GM21423 (cell line): Measurements from ENCODE around the gene DPH2.

ENCODE experiments used
- ATAC-seq: cut with Tn5 transposase; IDR thresholded peaks from one replicate; pipeline ENCODE4 v1.9.1; 2021; ENCODE audit warnings: mild to moderate bottlenecking, moderate library complexity; ENCODE audit not compliant: unreplicated experiment

DPH2 gene

GRCh38 chr1:43998000-43998378 is 28.2 kb downstream of the DPH2 start:
- no peak for ATAC-seq

DNA sequence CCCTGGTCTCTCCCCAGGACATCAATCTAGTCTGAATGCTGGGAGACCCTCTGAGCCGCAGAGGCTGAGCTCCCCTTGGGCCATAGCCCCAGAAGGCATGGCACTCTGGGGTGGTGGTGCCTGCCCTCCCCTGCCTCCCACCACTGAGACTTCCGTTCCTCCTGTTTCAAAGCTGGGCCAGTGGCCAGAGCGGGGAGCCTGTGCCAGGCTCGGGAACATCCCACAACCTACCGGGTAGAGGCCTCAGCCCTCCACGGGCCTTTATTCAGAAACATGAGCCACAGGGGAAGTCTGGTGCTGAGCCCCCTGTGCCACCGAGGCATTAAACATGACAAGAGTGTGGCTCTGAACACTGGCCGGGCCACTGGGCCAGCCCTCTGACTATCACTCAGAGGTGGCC is 29.6 kb downstream of the DPH2 start:
- no peak for ATAC-seq

DNA sequence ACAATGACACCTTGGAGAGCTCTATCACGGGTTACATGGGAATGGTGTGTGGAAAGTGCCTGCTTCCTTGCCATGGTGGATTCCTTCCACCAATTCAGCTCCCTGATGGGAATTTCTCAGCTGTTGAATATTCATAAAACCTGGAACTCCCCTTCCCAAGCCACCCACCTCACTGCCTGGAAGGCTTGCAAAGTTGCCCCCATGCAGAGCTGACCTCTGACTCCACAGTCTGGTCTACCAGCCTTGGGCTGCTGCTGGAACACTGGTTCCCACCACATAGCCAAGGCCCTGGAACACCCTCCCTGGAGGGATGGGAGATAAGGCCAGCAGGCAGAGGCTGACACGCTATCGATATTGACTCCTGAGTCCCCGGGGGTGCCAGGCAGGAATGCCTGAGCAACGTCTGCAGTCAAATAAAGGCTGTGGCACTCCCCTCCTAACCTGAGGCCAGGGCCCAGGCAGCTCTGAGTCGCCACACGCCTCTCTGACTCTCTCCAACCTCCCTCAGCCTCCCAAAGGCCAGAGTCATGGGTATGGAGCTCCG is 30.4 kb downstream of the DPH2 start:
- ATAC-seq = no peak

DNA sequence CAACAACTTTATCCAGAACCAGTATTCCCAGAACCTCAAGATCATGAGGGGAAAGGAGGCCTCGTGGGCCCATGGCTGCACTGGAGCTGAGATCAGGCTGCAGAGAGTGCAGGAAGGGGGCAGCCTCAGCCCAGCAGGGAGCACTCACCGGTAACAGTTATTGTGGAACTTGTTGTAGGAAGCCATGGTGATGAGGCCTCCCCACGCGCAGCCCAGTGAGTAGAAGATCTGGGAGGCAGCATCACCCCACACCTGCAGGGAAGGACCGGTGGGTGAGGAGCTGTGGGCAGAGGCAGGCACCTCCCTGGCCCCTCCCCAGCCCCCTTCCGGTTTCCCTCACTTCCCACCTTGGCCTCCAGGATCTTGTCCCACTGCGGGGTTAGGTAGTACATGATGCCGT is 32.4 kb downstream of the DPH2 start:
- ATAC-seq = no peak

GRCh38 chr1:44002606-44003157 is 32.9 kb downstream of the DPH2 start:
- ATAC-seq = no peak

DNA sequence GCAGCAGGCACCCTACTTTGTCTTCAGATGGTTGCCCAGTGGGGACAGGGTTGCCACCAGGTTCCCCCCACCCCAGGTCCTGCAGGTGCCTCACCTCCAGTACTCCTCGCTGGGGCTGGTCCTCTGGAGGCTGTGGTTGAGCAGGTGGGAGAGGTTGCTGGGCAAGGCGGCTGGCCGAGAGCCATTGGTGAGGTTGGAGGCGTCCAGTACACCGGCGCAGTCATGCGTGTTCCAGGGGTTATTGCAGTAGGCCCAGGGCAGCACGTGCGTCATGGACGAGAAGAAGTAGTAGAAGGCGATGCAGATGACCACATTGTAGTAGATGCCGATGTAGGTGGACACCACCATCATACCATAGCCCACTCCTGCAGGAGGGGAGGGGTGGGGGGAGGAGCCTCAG is 38.4 kb downstream of the DPH2 start:
- ATAC-seq = no peak

DNA sequence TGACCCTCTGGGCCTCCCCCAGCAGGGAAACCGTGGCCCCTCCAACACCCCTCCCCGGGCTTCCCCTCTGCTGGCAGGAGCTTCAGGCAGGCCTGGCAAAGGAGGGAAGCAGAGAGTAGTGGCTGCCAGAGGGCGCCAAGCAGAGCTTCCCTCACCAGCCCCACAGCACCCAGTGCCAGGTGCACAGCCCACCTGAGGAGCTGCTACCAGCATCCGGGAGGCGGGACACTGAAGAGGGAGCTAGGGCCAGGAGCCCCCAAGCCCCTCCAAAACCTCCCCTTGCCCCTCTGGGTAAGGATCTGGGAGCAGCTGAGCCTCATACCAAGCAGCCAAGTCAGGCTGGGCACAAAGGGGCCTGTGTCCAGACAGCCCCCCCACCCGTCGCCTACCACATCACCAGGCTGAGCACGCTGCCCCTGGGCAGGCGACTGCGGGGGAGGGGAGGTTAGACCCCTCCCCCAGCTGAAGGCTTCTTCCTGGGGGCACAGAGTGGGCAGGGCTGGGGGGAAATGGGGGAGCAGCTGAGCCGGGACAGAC is 41.2 kb downstream of the DPH2 start:
- ATAC-seq = no peak

DNA sequence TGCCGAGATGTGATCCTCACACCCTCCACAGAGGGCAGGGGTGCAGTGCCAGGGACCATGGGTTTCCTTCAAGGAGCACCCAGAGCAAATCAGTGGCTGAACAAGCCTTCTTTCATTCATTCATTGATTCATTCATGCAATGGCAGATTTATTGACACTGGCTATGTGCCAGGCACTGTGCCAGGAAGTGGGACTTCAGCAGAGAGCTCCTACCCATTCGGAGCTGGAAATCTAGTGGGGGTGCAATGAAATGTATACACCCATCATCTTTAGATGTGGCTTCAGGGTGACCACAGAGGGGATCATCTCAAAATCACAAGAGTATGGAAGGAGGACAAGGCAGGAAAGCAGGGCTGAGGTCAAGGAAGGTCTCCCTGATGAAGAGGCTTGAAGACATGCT is 42.6 kb downstream of the DPH2 start:
- no peak for ATAC-seq

DNA sequence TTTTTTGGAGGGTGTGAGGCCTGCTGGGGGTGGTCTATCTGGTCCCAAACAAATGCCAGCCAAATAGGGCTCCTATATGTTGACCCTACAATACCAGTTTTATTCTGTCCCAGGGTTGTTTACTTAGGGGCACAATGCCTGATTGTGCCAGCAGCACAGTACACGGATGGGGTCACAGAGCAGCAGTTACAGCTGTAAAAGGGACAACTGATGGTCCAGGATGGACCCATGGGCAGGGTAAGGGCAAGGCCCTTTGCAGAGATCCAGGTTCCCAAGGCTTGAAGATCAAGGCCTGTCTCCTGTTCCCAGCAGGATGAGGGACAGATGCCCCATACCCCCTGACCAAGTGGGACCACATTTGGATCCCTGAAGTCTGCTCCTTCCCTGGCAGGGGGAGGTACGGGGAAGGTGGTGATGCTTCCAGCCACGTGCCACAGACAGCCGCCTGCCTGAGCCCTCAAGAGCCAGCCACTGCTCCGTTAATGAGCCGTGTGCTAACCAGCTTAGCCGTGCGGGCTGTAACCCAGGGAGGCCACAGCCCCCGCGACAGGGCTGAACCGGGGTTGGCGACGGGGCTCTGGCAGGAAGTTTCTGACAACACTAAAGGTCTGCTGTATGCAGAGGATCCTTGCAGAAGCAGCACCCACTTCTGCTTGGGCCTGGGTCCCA is 43.3 kb downstream of the DPH2 start:
- ATAC-seq = no peak

GRCh38 chr1:44013949-44014348 is 44.1 kb downstream of the DPH2 start:
- ATAC-seq = no peak

- no peak for ATAC-seq
Measured at GRCh38 chr1:44014365-44015104, 44.7 kb downstream of the DPH2 start.

- no peak for ATAC-seq
Measured at GRCh38 chr1:44015206-44015605, 45.4 kb downstream of the DPH2 start.

DNA sequence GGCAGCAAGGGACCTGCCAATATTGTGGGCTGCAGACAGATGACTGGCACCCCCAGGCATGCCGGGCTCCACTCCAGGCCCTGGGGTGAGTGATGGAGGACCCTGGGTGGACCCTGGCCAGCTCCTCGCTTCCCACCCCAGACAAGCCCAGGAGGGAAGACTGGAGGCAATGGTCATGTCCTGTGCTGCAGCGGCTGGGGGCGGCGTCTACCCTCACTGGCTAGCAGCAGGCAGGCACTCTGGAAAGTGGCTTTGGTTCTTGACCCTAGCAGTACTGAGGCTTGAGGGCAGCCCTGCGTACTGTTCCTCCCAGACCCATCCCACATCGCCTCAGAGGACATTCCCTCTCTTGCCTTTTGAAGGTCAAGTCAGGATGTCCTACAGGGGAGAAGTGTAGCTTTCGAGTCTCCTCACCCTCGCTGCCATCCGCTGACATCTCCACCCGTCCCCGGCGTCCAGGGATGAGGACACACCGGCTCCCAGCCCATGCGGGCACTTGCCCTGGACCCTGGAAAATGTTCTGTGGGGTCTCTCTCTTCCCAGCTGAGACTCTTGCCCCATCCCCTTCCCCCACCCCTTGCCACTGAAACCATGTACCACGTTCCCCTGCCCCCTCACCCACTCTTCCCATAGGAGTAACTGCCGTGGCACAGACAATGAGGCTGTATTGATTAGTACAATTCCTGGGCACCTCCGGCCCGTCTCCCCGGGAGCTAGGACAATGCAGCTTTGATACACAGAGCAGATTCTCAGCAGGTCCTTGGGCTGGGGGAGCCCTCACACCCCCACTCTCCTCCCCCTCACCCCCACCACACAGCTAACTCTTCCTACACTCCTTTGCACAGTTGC is 46.5 kb downstream of the DPH2 start:
- ATAC-seq = no peak

DNA sequence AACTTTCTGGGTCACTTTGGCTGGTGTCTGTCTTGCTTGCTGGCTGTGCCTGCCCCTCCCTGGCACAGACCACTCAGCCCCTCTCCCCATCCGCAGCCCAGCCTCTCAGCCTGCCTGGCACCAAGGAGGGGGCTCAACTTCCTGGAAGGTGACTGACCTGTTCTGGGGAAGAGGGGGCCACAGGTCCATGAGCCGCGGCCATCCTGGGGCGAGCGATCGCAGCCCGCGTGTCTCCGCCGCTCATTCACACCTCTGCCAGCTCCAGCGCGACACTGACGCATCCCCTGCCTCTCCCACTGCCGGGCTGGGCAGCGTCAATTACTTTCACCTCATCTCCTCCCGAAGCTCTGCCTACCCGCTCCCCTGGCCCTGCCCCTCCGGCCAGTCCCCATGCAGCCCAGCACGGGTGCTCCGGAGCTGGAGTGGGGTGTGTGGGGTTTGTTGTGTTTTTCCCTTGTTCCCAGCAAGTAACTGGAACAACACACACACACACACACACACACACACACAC is 47.1 kb downstream of the DPH2 start:
- no peak for ATAC-seq

DNA sequence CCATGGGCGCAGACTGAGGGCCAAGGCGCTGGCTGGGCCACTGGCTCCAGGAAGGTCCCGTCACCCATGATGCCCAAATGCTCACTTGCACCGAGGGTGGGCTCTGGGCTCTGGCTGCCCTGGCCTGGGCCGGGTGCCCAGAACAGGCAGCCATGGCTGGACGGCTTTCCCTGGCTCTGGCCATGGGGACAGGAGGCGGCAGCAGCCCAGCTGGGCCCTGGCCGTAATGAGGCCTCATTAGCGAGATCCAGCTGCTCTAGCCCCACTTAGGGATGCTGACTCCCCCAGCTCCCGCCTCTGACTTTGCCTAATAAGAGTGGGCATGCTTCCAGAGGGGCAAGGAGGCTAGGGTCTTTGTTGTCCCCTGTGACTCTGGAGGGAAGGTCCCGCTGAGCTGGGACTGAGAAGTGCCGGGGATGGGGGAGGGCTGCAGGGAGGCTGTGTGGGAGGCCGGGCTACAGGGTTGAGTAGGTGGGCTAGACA is 49.7 kb downstream of the DPH2 start:
- ATAC-seq = no peak

DNA sequence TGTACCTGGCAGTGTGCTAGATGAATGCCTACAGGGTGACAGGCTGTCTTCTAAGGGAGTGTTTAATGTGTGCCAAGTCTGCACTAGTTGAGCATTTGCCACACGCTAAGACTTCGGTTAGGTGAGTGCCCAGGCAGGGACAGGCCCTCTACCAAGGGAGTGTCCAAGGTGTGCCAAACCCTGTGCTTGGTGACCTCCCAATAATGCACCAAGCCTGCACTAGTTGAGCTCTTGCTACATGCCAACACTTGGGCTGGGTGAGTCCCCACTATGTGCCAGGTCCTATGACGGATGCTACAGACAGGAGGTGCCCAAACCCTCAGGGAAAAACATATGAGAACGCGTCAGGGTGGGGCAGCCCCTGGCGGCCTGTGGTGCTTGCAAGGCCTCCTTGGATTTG is 50.7 kb downstream of the DPH2 start:
- ATAC-seq = no peak

DNA sequence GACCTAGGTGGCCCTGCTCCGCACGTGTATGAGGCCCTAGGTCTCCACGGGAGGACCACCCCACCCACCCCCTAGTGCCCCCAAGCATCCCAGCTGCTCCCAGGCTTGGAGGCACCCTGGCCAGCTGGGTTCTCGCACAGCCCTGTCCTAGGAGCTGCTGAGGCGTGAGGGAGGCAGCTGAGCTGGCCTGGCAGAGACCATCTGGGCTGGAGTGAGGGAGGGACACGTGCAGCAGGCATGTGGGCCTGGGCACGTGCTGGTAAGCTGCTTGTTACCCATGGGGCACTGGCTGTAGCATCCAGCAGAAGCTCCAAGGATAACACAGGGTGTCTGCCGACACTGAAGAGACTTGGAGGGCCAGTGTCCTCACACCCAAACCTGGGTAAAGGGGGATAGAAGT is 51.3 kb downstream of the DPH2 start:
- no peak for ATAC-seq

- ATAC-seq = no peak
Measured at GRCh38 chr1:44021581-44022321, 51.9 kb downstream of the DPH2 start.
